GM19099 (cell line): ENCODE data around the gene SECISBP2L.

Experiments used
- POLR2A ChIP-seq: IDR thresholded peaks from 3 replicates; pipeline ENCODE4 v1.6.1; 2011; ENCODE audit warnings: low read depth; ENCODE audit not compliant: insufficient read length; ENCODE audit errors: extremely low read depth

The SECISBP2L gene

DNA sequence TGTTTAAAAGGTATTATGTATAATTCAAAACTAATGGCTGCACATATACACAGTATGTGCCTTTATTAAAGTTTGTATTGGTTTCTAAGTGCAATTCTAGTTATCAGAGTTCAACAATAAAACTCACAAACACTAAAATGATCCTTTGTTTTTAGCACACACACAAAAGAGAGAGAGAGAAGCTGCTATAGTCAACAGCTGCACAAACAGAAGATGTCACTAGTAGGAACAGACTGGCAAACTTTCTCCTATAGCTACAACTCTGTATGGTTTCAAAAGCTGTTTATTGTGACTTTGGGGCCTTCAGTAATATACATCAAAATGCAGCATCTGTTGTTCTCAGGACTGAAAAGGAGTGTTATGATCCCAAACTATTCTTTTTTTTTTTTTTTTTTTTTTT lies 6.1 kb downstream of the SECISBP2L start:
- TF ChIP-seq POLR2A, result no peak

DNA sequence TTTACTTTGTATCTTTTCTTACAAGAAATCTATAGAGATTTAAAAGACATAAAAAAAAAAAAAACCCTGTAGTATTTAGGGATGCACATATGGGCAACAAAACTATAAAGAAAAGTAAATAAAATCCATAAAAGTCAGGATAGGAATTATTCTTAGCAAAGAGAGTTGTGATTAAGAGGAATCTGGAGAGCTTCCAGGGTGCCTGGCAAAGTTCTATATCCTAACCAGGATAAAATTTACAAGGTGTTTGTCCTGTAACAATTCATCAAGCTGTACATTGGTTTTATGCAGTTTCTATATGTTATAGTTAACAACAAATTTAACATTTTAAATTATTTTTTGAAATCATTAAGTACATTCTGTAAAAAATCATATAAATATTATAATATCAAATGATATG lies 7.9 kb downstream of the SECISBP2L start:
- TF ChIP-seq POLR2A, result no peak

DNA sequence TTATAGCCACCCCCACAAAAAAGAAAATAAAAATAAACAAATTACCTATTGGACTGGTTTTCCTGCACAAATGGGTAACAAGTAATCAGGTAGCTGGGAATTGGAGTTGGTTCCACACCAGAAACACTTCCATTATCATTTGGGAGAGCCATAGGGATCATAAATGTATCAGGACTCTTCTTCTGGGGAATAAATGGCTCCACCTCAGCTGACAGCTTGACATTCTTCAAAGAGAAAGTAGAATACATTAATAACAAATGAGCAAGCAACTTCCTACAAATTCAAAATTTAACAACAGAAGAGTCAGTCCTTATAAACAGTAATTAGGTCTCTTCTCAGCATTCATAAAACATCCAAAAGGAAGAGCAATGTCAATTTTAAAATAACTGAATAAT lies 8.7 kb downstream of the SECISBP2L start:
- no peak for TF ChIP-seq POLR2A

DNA sequence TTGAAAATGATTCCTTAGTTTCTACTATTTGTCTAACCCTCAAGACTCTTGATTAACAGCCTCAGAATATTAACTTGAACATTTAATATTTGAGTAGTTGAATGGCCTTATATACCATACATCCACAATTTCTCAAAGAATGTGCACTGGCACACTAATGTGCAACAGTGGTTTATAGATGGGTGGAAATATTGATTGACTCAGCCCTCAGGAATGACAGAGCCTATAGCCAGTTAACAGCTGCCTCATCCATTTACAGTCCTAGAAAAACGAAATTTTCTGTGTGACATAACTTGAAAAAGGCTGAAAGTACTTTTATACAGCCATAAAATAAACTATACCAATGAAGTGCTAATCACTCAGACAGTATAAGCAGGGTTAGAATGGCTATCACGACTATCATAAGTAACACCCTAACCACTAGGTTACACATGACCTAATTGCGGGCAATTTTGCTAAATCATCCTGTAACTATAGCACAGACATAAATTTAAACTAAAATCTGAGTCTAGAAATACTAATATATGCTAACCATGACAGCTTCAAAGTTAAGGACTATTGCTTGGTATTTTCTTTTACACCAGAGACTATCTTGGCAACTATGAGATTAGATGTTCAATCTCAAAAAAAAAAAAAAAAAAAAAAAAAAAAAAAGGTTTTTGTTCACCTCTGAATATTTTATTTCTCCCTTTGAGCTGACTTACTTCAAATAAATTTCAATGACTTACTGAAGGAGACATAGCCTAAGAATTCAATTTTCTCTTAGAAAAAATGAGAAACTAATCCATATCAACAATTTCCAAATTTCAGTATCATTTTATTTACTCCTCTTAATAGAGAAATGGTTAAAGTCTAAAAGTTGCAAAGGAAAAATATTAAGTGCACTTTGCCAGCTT lies 9.3 kb downstream of the SECISBP2L start:
- no peak for TF ChIP-seq POLR2A

DNA sequence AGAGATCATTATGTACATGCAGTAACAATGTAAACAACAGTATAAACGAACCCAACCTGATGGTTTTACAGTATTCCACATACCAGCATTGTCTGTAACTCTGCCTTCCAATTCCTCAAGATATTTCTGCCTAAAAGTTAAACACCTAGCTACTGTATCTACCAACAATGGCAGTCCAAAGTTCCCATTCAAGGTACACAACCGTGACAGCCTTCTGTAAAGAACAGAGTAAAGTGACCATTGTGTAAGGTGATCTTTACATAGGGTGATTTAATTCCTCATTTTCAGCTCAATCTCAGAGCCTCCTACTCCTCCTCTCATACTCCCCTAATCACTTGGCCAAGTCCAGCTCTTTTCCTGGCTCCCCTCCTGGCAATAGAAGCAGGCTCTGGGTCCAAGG lies 10.4 kb downstream of the SECISBP2L start:
- no peak for TF ChIP-seq POLR2A

DNA sequence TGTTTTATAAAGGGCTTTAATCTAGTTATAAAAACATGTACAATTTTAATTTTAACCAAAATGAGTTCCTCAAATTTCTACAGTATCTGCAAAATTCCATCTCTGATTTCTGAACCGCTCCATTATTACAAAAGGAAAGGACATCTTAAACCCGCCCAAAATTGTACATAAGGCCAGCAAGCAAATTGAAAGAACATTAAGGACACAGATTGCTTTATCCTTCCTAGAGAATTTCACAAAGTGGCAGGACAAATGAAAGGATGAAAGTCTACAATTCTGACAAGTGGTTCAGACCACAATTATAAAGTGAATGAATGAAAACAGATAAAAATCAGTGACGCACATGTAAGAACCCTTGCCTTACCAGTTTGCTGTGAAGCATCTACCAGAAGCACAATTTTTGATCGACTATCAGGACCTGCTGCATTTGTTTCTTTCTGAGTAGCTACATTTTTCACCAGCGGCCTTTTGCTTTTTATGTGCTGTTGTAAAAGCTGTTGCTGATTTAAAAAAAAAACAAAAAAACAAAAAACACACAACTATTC lies 13.6 kb downstream of the SECISBP2L start:
- no peak for TF ChIP-seq POLR2A

DNA sequence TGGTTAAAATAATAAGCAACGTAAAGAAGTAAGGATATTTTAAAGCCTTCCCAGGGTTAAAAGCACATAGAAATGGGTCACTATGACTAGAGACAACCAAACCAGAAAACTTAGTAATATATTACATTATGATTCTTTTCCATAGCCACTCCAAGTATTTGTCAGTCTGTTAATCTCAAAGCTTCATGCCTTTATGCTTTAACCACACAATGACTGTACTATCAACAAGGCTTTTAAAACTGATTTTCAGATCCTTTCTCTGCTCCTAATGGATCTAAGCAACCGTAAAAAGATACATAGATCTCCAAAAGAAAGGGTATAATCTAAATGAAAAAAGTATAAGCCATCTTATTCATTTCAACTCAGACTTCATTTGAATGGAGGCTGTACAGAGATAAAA lies 14.4 kb downstream of the SECISBP2L start:
- TF ChIP-seq POLR2A, result no peak

DNA sequence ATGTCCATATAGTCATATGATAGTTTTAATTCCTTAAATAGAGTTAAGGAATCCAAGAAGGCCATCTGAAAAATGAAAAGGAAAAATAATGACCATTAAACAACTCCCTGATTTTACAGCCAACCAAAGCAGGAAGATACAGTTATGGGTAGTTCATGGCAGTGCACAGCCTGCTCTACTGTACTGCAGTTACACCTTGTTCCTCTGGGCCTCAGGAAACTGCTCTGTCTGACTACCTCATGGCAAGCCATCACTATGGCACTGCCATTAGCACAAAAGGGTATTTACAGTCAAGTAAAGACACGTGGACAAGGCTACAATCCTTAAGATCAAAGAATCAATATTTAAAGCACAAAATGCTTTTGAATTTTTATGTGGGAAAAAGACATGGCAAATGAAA lies 19.5 kb downstream of the SECISBP2L start:
- TF ChIP-seq POLR2A, result no peak

DNA sequence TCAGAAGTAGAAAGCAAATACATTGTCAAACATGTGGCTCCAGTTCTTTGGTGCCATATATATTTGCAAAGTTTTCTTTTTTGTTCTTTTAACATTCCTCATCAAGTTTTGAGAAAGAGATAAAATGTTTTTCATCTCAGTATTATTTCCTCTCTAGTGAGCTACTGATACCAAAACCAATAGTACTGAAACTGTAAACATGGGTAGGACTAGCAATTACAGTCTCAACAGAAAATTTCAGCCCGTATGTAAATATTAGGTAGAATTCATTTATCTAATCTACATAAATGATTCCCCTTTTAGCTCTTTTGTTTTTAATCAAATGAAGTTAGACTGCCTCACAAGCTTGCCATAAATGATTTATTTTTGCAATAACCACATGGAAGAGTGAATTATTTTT lies 21.4 kb downstream of the SECISBP2L start:
- TF ChIP-seq POLR2A, result no peak

DNA sequence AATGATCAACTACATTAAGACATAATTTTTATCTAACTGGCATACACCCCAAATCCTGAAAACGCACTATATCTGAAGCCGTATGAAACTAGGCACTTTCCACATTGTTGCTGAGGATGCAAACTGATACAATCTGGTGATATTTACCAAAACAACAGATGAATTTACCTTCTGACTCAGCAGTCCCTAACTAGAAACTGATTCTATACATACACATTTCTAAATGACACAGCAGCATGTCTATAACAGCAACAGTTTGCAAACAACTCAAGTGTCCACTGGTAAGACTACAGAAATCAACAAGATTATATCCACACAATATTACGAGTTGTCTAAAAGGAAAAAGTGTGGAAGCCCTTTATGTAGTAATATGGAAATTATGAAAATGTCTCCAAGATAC lies 22.9 kb downstream of the SECISBP2L start:
- no peak for TF ChIP-seq POLR2A

DNA sequence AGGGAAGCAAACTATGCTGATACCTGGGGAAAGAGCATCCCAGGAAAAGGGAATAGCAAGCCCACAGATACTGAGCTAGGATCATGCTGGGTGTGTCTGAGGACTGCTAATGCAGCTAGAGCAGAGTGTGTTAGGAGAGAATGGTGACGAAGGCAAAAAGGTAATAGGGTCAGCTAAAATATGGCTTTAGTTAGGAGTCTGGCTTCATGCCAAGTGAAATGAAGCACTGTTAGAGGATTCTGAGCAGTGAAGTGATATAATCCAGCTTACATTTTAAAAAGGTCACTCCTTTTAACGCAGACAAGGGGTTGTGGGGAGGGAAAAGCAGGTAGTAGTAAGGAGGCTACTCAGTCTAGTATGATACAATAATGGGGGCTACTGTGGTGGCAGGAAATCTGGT lies 30.4 kb downstream of the SECISBP2L start:
- no peak for TF ChIP-seq POLR2A

DNA sequence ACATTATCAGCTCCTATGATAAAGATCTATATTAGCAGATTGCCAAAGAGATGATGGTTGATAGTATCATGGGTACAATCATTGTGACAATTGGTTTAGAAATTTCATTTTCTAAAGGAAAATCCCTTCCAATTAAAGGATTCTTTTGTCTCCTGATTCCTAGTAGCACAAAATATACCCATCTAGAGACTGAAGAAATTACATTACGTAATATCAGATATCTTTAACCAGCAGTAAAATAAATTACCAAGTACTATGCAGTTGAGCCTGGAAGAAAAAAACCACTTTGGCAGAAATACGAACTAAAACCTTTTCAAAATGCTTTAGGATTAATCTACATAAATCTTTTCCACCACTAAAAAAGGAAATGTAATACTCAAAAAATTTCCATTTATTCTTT lies 46.9 kb downstream of the SECISBP2L start:
- no peak for TF ChIP-seq POLR2A

DNA sequence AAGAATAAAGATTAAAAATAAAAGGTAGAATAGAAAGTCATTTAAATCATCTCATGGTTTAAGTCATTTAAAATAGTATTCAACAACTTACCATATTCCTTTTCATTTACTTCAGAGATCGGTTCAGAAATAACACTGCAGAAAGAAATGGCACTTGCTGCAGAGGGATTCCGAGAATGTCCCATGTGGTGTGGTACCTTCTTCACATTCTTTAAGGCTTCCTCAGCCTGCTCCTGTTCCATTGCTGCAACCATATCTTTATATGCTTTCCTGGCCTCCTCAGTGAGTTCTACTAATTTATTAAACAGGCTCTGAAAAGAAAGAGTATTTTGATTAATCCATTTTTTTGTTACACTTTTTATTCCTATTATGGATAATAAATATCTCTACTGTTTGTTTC lies 50.0 kb downstream of the SECISBP2L start:
- TF ChIP-seq POLR2A, result no peak

DNA sequence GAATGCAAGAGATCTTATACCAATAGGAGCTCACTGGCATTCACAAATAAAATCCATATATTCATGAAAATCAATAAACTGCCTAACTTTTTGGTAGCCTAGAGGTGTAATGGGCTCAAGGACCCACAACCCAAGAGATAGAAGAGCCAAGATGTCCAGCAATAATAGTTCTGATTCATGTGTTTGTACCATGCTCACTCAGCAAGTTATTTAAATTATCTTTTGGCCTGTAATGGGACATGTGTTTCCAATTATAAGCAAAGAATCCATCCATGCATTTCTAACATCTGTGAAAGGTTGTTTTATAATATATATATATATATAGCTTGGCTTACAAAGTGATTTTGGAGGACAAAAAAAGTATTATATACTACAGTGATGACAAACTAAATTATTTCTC lies 52.9 kb downstream of the SECISBP2L start:
- TF ChIP-seq POLR2A, result no peak

DNA sequence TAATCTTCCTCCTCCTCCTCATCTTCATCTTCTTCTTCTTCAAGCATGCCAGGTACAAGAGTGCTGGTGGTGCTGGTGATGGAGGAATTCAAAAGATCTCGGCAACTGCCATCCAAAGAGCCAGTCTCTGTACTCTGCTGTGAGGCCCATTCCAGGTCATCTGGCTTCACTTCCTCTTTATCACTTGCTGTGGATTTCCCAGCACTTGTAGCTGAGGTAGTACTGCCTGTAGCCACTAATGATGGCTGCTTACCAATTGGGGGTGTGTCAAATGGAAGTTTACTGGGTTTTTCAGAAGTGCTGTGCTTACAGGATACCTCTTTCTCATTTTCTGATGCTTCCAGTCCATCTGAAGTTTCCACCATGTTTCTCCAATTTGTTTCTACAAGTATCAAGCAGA lies 53.7 kb downstream of the SECISBP2L start:
- TF ChIP-seq POLR2A, result no peak

DNA sequence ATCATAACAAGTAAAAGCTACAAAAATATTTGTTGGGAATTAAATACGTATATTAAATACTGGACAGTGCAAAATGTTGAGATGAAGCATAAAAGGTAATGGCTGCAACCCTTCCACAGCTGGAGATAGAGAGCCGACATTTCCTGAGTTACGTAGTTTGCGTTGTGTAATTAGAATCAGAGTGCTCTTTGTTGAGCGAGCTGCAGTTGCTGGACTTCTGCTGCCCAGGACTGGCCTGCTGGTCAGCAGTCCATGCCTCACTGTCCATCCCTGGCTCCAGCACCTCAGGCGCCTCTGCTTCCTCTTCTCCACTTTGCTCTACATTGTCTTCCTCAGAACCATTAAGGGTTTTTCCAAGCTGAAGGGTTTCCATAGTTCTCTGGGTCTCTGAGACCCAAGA lies 54.1 kb downstream of the SECISBP2L start:
- TF ChIP-seq POLR2A, result no peak
